Endothelial cell (in vitro differentiated cells): ENCODE results near the gene FKBP11. TPM values are rescaled to one million over a fixed set of nuclear protein-coding genes. Genes with fewer than 3 reads are reported as not detected.
A peak's percentile ranks its signal among the peaks of the same experiment; 100 is the strongest.
"Not testable (repeated sequence)": the region's sequence is repeated elsewhere in the genome, so short reads cannot be mapped to it uniquely, and the experiment has no call there.

Experiments
- DNase-seq: peaks from one replicate; pipeline ENCODE4 v3.0.0; 2021; ENCODE audit warnings: low spot score
- H3K27ac Mint-ChIP-seq: one replicate; pipeline ENCODE4 v1.8.0; 2021; ENCODE audit warnings: mixed read lengths, inconsistent platforms; ENCODE audit not compliant: unreplicated experiment
- H3K27me3 Mint-ChIP-seq: one replicate; pipeline ENCODE4 v1.8.0; 2021; ENCODE audit warnings: mild to moderate bottlenecking, moderate library complexity, mixed read lengths, inconsistent platforms; ENCODE audit not compliant: unreplicated experiment
- H3K36me3 Mint-ChIP-seq: one replicate; pipeline ENCODE4 v1.8.0; 2021; ENCODE audit warnings: mild to moderate bottlenecking, low read depth, mixed read lengths, inconsistent platforms; ENCODE audit not compliant: unreplicated experiment
- H3K4me1 Mint-ChIP-seq: one replicate; pipeline ENCODE4 v1.8.0; 2021; ENCODE audit warnings: mild to moderate bottlenecking, mixed read lengths, inconsistent platforms; ENCODE audit not compliant: unreplicated experiment
- H3K4me3 Mint-ChIP-seq: one replicate; pipeline ENCODE4 v1.8.0; 2021; ENCODE audit warnings: mild to moderate bottlenecking, mixed read lengths, inconsistent platforms; ENCODE audit not compliant: unreplicated experiment
- H3K9me3 Mint-ChIP-seq: one replicate; pipeline ENCODE4 v1.8.0; 2021; ENCODE audit warnings: mixed read lengths, inconsistent platforms; ENCODE audit not compliant: unreplicated experiment
- CTCF ChIP-seq: fragments of 200-600 bp; sonication (generic); IDR thresholded peaks from one replicate; pipeline ENCODE4 v1.5.0; 2021; ENCODE audit warnings: antibody characterized with exemption; ENCODE audit not compliant: unreplicated experiment
- total RNA-seq: library from RNA; stranded (reverse); fragmentation: NEBNext Ultra II Directional; extraction: Animal tissue kit (Norgen Biotek cat#: 25700); gene quantifications from one replicate; pipeline ENCODE4 v1.2.1, GENCODE V29; 2021; ENCODE audit not compliant: unreplicated experiment

FKBP11 gene
- total RNA-seq, 1 donor from 2014 or later: 16.0 TPM

GRCh38 chr12:48917857-48918537 is 7.3 kb downstream of the FKBP11 start:
- no peak for DNase-seq
- Mint-ChIP-seq H3K36me3 (peaks cover 21% of the 10 kb centered on the region), H3K27me3 (peaks cover 3% of the 10 kb centered on the region), H3K4me1 (no peaks in the 10 kb centered on the region), H3K9me3 (no peaks in the 10 kb centered on the region), H3K4me3 (no peak overlapping the region), H3K27ac (no peak overlapping the region)
- TF ChIP-seq CTCF: no peak

GRCh38 chr12:48910196-48910595 is 15.1 kb downstream of the FKBP11 start:
- Mint-ChIP-seq H3K4me1 (no peaks in the 10 kb centered on the region), H3K27me3 (peaks cover 5% of the 10 kb centered on the region), H3K9me3 (no peaks in the 10 kb centered on the region), H3K36me3 (no peaks in the 10 kb centered on the region), H3K4me3 (no peak overlapping the region), H3K27ac (no peak overlapping the region)
- TF ChIP-seq CTCF: no peak
- no peak for DNase-seq

- not testable (repeated sequence) for H3K27ac Mint-ChIP-seq, H3K9me3 Mint-ChIP-seq, H3K4me1 Mint-ChIP-seq, H3K4me3 Mint-ChIP-seq, H3K36me3 Mint-ChIP-seq, H3K27me3 Mint-ChIP-seq, DNase-seq
These were observed 15.6 kb downstream of the FKBP11 start for GRCh38 chr12:48909698-48910097.

GRCh38 chr12:48907245-48907644 is 18.0 kb downstream of the FKBP11 start:
- no peak overlapping the region for H3K27ac Mint-ChIP-seq
- no peak overlapping the region for H3K4me3 Mint-ChIP-seq

GRCh38 chr12:48903982-48904411 is 21.3 kb downstream of the FKBP11 start:
- peak overlapping the region; percentile 79 for H3K4me3 Mint-ChIP-seq
- peak; percentile 92 for DNase-seq
- no peak overlapping the region for H3K27ac Mint-ChIP-seq
- H3K36me3 Mint-ChIP-seq: no peaks in the 10 kb centered on the region
- peaks cover 3% of the 10 kb centered on the region for H3K4me1 Mint-ChIP-seq
- H3K9me3 Mint-ChIP-seq: no peaks in the 10 kb centered on the region
- TF ChIP-seq CTCF: peak; percentile 46
- peaks cover 3% of the 10 kb centered on the region for H3K27me3 Mint-ChIP-seq

More at GRCh38 chr12:48907245-48907644, 18.0 kb downstream of the FKBP11 start:
- peaks cover 3% of the 10 kb centered on the region for H3K27me3 Mint-ChIP-seq
- no peak for TF ChIP-seq CTCF
- H3K4me1 Mint-ChIP-seq: peaks cover 3% of the 10 kb centered on the region
- no peaks in the 10 kb centered on the region for H3K9me3 Mint-ChIP-seq
- H3K36me3 Mint-ChIP-seq: no peaks in the 10 kb centered on the region
- no peak for DNase-seq
